ENCODE data around the gene AGPAT3.
"Not testable (repeated sequence)": the region's sequence is repeated elsewhere in the genome, so short reads cannot be mapped to it uniquely, and the experiment has no call there.

The AGPAT3 gene

GRCh38 chr21:43864962-43865539 lies at the start of gene AGPAT3:
TSS of gene AGPAT3 (plus strand) at chr21:43865223. CDS start at chr21:43959682, 94,459 bp downstream.
- DNase-seq (ENCODE audit: low read depth, low spot score): no peak

DNA sequence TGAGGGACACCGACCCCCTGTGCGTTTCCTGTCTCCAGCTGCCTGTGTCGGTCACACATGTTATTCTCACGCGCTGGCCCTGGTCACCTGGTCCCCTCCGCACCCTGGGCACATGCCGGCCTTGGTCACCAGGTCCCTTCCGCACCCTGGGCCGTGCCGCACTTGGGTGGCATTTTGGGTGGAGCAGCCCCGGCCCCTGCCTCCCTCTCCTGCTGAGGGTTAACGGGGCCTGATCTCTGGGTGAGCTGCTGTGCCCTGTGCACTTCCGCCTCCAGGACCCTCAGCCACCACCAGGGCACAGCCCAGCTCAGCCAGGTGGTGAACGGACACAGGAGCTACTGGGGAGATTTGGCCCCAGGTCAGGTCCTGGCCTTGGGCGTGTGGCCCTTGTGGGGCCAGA lies 49.0 kb upstream of the AGPAT3 start:
- no peak for DNase-seq (ENCODE audit: low read depth, low spot score)

GRCh38 chr21:43816611-43817071 lies 48.4 kb upstream of the AGPAT3 start:
- DNase-seq (ENCODE audit: low read depth, low spot score): no peak

DNA sequence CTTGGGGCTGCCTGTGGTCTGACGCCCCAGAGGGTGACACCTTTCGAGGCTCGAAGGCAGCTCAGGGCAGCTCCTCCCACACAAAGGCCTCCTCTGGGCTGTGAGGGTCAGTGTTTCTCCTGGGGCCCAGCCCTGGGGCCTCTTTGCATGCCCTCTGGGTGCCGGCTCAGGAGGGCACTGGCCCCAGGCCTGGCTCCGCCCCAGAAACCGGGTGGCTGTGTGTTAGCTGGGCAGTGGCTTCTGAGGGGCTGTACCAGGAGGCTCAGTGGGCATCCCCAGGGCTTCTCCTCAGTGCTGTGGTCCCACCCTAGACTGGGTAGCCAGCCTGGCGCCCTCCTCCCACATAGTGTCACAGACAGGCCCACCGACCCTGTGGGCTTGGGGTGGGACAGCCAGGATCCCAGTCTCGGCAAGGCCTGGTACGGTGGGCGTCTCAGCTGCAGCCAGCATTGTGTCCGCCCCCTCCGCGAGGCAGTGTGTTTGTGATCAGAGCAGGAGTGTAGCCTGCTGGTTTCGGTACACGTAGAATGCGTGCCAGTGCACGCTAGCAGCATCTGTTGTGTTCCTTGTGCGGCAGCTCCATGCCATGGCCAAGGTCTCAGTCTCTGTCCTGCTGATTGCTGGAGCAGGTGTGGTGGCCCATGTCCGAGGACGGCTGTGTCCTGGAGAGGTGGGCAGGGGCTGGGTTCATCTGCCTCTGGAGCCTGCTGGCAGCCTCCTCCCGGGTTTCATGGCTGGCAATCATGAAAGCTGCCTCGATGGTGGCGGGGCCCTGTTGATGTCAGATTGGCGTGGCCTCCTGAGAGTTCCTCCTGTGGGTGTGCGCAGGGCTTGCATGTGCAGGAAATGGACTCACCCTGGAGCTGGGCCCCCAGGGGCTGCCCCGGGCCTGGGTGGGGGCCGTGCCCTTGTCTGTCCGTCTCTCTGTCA lies 47.6 kb upstream of the AGPAT3 start:
- DNase-seq (ENCODE audit: low read depth, low spot score): no peak

DNA sequence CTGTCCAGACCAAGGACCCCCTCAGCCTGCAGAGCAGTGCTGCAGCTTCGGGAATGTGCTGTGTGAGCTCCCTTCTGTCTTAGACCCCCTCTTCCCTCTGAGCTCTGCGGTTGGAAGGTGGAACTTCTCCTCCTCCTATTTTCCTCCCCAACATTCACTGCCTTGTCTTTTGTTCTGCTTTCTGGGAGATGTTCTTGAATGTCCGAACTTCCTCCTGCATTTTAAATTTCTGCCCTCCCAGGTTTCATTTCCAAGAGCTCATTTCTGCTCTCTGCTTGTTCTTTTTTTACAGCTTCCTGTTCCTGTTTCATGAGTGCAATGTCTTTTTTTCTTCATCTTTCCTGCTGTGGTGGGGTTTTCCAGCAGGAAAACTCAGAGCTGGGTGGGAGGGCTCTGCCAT lies 46.3 kb upstream of the AGPAT3 start:
- DNase-seq (ENCODE audit: low read depth, low spot score): no peak

- DNase-seq (ENCODE audit: low read depth, low spot score): no peak
These were observed 45.3 kb upstream of the AGPAT3 start for GRCh38 chr21:43819511-43820405.

- no peak for DNase-seq (ENCODE audit: low read depth, low spot score)
These were observed 44.6 kb upstream of the AGPAT3 start for GRCh38 chr21:43820466-43820865.

DNA sequence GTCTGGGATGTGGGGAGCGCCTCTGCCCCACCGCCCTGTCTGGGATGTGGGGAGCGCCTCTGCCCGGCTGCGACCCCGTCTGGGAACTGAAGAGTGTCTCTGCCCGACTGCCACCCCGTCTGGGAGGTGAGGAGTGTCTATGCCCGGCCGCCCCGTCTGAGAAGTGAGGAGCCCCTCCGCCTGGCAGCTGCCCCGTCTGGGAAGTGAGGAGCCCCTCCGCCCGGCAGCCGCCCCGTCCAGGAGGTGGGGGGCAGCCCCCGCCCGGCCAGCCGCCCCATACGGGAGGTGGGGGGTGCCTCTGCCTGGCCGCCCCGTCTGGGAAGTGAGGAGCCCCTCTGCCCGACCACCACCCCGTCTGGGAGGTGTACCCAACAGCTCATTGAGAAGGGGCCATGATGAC lies 42.9 kb upstream of the AGPAT3 start:
- DNase-seq (ENCODE audit: low read depth, low spot score): not testable (repeated sequence)

- DNase-seq (ENCODE audit: low read depth, low spot score): not testable (repeated sequence)
These were observed 42.3 kb upstream of the AGPAT3 start for GRCh38 chr21:43822741-43823140.

- DNase-seq (ENCODE audit: low read depth, low spot score): no peak
These were observed 40.4 kb upstream of the AGPAT3 start for GRCh38 chr21:43824333-43825241.

DNA sequence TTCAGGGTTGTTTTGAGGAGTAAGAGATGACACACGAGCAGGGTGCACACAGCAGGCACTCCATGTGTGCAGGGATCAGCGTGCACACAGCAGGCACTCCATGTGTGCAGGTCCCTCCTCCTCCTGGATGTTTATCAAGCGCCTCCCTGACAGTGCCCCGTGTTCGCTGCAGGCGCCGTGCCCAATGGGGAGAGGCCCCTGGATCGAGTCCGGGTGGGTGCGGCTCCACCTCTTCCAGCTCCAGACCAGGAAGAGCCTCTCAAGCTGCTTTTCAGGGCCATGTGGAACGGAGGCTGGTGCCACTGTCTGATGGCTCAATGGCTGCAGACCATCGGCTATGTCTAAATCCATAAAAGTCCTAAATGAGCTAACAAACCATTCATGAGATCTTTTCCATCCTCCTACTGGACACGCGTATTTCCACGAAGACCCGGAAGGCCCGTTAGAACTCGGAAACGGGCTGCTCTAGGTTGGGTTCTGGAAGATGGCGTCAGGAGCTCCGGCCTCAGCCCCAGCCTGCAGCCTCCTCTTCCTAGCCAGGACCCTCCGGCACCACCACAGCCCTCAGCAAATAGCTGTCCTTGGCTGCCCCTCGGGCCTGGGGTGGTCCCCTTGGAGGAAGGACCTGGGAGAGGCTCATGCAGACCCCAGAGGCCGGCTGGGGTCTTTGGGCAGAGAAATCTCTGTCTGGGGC lies 39.6 kb upstream of the AGPAT3 start:
- no peak for DNase-seq (ENCODE audit: low read depth, low spot score)

DNA sequence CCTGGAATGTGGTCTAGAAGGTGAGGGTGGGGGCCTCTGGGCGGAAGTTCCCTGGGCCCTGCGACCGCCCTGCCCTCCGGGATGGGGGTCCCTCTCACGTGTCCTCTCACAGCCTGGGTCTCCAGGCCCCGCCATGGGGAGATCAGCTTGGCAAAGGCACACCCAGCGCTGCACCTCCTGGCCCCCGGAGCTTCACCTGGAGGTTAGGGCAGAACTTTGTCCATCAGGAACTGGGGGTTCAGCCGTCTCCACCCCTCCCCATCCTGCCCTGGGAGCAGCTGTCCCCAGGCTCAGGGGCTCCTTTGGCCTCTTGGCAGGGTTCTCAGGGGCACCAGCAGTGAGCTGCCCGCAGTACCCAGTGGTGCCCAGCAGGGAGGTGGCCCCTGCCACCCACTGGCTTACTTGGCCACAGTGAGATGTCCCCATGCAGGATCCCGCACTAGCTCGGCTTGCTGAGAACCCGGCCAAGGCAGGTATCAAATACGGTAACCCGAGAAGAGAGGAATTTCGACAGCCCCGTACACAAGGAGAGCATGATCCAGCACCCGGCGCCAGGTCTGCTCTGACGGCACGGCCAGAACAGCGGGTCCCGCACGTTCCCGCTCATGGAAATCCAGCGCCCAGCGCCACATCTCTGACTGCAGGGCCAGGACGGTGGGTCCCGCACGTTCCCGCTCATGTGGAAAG lies 38.9 kb upstream of the AGPAT3 start:
- peak; percentile 52 for DNase-seq (ENCODE audit: low read depth, low spot score)

DNA sequence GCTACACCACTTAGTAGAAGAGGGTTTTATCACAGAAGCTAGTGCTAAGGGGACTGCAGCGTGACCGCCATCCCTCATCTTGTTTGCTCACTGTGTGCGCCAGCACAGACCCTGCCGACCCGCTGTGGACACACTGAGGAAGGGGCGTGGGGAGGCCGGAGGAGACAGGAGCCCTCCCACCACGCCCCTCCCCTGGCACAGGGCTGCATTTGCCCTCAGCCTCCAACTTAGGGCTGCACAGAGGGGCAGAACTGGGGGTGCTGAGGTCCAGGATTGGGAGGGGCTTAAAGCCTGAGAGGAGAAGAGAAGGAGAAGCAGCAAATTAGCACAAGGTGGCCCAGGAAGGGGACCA lies 38.4 kb upstream of the AGPAT3 start:
- no peak for DNase-seq (ENCODE audit: low read depth, low spot score)

DNA sequence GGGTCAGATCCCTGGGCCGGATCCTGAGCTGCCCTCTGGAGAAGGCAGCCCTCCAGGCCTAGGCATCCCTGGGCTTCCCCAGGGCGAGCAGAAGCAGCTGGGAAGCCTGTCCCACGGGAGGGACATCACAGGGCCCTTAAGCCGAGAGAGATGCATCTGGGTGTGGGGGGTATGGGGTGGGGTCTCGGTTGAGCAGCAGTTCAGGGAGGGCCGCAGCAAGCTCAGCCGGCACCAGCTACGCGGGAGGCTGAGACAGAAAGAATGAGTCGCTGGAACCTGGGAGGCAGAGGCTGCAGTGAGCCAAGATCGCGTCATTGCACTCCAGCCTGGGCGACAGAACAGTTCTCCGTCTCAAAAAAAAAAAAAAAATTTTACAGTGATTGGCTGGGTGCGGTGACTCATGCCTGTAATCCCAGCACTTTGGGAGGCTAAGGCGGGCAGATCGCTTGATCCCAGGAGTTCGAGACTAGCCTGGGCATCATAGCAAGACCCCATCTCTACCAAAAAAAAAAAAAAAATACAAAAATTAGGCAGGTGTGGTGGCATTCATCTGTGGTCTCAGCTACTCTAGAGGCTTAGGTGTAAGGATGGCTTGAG lies 37.9 kb upstream of the AGPAT3 start:
- DNase-seq (ENCODE audit: low read depth, low spot score): no peak

GRCh38 chr21:43829161-43829560 lies 35.9 kb upstream of the AGPAT3 start:
- DNase-seq (ENCODE audit: low read depth, low spot score): no peak

DNA sequence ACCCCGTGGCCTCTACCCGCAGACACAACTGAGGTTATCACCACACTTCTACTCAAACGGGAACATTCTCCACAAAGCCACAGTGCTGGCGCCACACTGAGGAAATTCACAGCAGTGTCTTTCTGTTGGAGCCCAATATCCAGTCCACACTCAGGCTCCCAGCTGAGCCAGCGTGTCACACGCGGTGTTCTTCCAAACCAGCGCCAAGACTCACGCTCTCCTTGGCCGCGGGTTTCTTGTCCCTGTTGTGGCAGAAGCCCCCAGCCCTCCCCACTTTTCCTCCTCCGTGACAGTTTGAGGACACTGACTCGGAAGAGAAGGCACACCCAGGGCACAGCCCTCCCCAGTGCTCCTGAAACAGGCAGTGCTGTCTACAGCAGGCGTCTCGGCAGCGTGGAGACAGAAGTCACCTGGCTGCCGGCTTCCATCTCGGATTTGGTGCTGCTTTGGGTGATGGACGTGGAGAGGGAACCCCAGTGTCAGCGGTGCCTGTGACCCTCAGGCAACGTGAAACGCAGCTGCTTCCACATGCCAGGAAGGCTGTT lies 35.4 kb upstream of the AGPAT3 start:
- no peak for DNase-seq (ENCODE audit: low read depth, low spot score)

DNA sequence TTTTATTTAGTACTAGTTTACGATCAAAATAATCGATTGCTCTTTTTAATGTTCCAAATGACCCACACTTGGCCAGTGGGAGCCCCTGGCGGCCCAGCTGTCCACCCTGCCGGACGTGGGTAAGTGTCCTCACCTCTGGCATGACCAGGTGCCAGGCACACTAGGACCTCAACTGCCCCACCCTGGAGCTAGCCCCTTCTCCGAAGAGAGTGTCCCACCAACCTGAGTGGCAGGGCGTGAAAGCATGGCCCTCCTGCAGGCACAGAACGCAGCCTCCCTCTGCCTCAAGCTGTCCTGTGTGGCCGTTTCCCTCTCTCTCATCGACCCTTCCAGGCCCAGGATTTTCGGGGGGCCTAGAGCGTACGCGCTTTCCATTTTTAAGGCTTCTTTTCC lies 32.9 kb upstream of the AGPAT3 start:
- DNase-seq (ENCODE audit: low read depth, low spot score): no peak

GRCh38 chr21:43832648-43833047 lies 32.4 kb upstream of the AGPAT3 start:
- no peak for DNase-seq (ENCODE audit: low read depth, low spot score)

Data from iPS DF 19.7 (cell line).